Caco-2 (cell line): Measurements from ENCODE around the gene WDFY4. TPM values are rescaled to one million over a fixed set of nuclear protein-coding genes. Genes with fewer than 3 reads are reported as not detected.

Experiments used
- BruUV-seq: library from RNA; stranded (reverse); fragments of 400-500 nt; replicated peaks from 2 replicates; lab custom pipeline; 2021; lab: Mats Ljungman, UMichigan
- CTCF ChIA-PET: fragments of 300-600 bp; sonication (Branson Sonifier 250); formaldehyde crosslinking; loops from one replicate; lab custom pipeline; 2022; ENCODE audit warnings: antibody characterized with exemption; lab: Charles Lee
- POLR2A ChIA-PET: fragments of 300-600 bp; sonication (Branson Sonifier 250); formaldehyde crosslinking; loops from one replicate; lab custom pipeline; 2022; ENCODE audit warnings: antibody characterized with exemption; lab: Charles Lee
- DNase-seq, 2 experiments: peaks; one replicate each; pipeline versions ENCODE4 v3.0.0 to v3.0.0-alpha.2; 2020 to 2022
- H3K27me3 ChIP-seq: replicated peaks from 2 replicates; pipeline ENCODE4 v1.6.0; 2011; ENCODE audit warnings: low read length; ENCODE audit not compliant: control insufficient read depth, insufficient read depth
- H3K36me3 ChIP-seq: 2 replicates; pipeline ENCODE4 v1.5.1; 2011; ENCODE audit warnings: low read length; ENCODE audit not compliant: control insufficient read depth, insufficient read depth
- H3K4me1 ChIP-seq: fragments of 250-450 bp; sonication (Bioruptor Pico); 2 replicates; pipeline ENCODE4 v1.5.1; 2020; ENCODE audit warnings: mild to moderate bottlenecking
- H3K4me3 ChIP-seq: 2 replicates; pipeline ENCODE4 v1.5.1; 2011; ENCODE audit warnings: low read depth, mild to moderate bottlenecking, control low read depth, low read length
- H3K9me3 ChIP-seq: fragments of 250-450 bp; sonication (Bioruptor Pico); 2 replicates; pipeline ENCODE4 v1.5.1; 2020; ENCODE audit warnings: mild to moderate bottlenecking, moderate library complexity
- H3K27ac Mint-ChIP-seq: one replicate; pipeline ENCODE4 v1.8.0; 2022; ENCODE audit warnings: mixed read lengths; ENCODE audit not compliant: unreplicated experiment
- H3K27me3 Mint-ChIP-seq: one replicate; pipeline ENCODE4 v1.8.0; 2022; ENCODE audit warnings: mixed read lengths; ENCODE audit not compliant: insufficient read depth, unreplicated experiment
- H3K36me3 Mint-ChIP-seq: one replicate; pipeline ENCODE4 v1.8.0; 2022; ENCODE audit warnings: mild to moderate bottlenecking, mixed read lengths; ENCODE audit not compliant: insufficient read depth, unreplicated experiment
- H3K4me1 Mint-ChIP-seq: one replicate; pipeline ENCODE4 v1.8.0; 2022; ENCODE audit warnings: low read depth, mixed read lengths; ENCODE audit not compliant: unreplicated experiment
- H3K4me3 Mint-ChIP-seq: one replicate; pipeline ENCODE4 v1.8.0; 2022; ENCODE audit warnings: mild to moderate bottlenecking, moderate library complexity, mixed read lengths; ENCODE audit not compliant: unreplicated experiment
- H3K9me3 Mint-ChIP-seq: one replicate; pipeline ENCODE4 v1.8.0; 2022; ENCODE audit warnings: mixed read lengths; ENCODE audit not compliant: unreplicated experiment
- intact Hi-C: fragments of 100-400 bp; cut with micrococcal nuclease; formaldehyde crosslinking; loops from one replicate; pipeline ENCODE4 v1.10.0; 2022; ENCODE audit not compliant: unreplicated experiment
- total RNA-seq: library from RNA; stranded (reverse); gene quantifications from 2 replicates; pipeline ENCODE4 v1.2.3, GENCODE V29; 2022
- TF ChIP-seq, protein P1 (sequence below), 2 experiments: fragments of 200-600 bp in 1 of 2; IDR thresholded peaks; 1 replicate in 1 of 2; 2 replicates in 1 of 2; pipeline versions ENCODE4 v1.5.1 to v1.8.0; 2011 to 2022; ENCODE audit warnings: antibody characterized with exemption in 1 of 2, control low read depth in 1 of 2, inconsistent platforms in 1 of 2, low read depth in 1 of 2, low read length in 1 of 2, mild to moderate bottlenecking in 1 of 2, moderate library complexity in 1 of 2; ENCODE audit not compliant: insufficient read depth in 1 of 2, severe bottlenecking in 1 of 2, unreplicated experiment in 1 of 2

Gene WDFY4
- total RNA-seq, 1 experiment from 2014 or later: not detected

DNA sequence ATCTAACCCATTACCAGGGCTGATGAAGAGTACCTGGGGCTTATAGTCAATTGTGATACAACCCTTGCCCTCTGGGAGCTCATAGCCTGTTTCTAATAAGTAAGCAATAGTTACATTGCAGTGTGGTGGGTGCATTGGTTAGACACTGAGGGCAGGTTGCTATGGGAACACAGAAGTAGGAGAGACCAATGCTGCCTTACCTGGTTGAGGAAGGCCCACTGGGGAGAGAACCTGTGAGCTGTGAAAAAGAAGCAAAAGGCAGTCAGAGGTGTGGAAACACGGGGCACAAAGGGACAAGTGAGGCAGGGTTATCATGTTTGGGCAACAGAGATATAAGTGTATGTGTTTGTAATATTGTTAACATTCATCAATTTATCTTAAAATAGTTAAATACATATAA is 51.9 kb downstream of the WDFY4 start:
- H3K27ac Mint-ChIP-seq: no peak overlapping the region
- intact Hi-C loops: no loop called here

GRCh38 chr10:48737886-48738285 is 53.2 kb downstream of the WDFY4 start:
- Mint-ChIP-seq H3K36me3 (no peaks in the 10 kb centered on the region), H3K4me1 (no peaks in the 10 kb centered on the region), H3K4me3 (no peak overlapping the region), H3K27ac (no peak overlapping the region), H3K9me3 (no peaks in the 10 kb centered on the region), H3K27me3 (peaks cover 29% of the 10 kb centered on the region)
- Histone ChIP-seq H3K9me3 (no peaks in the 10 kb centered on the region), H3K4me3 (no peak overlapping the region), H3K27me3 (peaks cover 3% of the 10 kb centered on the region), H3K36me3 (no peaks in the 10 kb centered on the region), H3K4me1 (no peaks in the 10 kb centered on the region)
- intact Hi-C loops: no loop called here
- ChIA-PET POLR2A (no interaction called here), CTCF (no interaction called here)
- DNase-seq: no peak
- TF ChIP-seq, protein P1, sequence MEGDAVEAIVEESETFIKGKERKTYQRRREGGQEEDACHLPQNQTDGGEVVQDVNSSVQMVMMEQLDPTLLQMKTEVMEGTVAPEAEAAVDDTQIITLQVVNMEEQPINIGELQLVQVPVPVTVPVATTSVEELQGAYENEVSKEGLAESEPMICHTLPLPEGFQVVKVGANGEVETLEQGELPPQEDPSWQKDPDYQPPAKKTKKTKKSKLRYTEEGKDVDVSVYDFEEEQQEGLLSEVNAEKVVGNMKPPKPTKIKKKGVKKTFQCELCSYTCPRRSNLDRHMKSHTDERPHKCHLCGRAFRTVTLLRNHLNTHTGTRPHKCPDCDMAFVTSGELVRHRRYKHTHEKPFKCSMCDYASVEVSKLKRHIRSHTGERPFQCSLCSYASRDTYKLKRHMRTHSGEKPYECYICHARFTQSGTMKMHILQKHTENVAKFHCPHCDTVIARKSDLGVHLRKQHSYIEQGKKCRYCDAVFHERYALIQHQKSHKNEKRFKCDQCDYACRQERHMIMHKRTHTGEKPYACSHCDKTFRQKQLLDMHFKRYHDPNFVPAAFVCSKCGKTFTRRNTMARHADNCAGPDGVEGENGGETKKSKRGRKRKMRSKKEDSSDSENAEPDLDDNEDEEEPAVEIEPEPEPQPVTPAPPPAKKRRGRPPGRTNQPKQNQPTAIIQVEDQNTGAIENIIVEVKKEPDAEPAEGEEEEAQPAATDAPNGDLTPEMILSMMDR (IDR thresholded peaks at IDR 0.05; ENCODE audit: insufficient read depth in 1 of 2, low read depth in 1 of 2, low read length in 1 of 2, severe bottlenecking in 1 of 2, unreplicated experiment in 1 of 2): no peak
- BruUV-seq: no TSS peak

More for the DNA sequence above, 51.9 kb downstream of the WDFY4 start:
- H3K4me3 ChIP-seq: no peak overlapping the region
- ChIA-PET CTCF (no interaction called here), POLR2A (no interaction called here)
- no peaks in the 10 kb centered on the region for H3K9me3 ChIP-seq
- no peaks in the 10 kb centered on the region for H3K36me3 ChIP-seq
- Mint-ChIP-seq H3K4me1 (no peaks in the 10 kb centered on the region), H3K4me3 (no peak overlapping the region), H3K9me3 (no peaks in the 10 kb centered on the region), H3K36me3 (no peaks in the 10 kb centered on the region), H3K27me3 (peaks cover 24% of the 10 kb centered on the region)
- H3K4me1 ChIP-seq: no peaks in the 10 kb centered on the region
- TF ChIP-seq, protein P1 (IDR thresholded peaks at IDR 0.05; ENCODE audit: insufficient read depth in 1 of 2, low read depth in 1 of 2, low read length in 1 of 2, severe bottlenecking in 1 of 2, unreplicated experiment in 1 of 2): no peak
- BruUV-seq: no TSS peak
- peaks cover 3% of the 10 kb centered on the region; the same call in 1 of the 2 replicates for H3K27me3 ChIP-seq
- no peak for DNase-seq

- no peaks in the 10 kb centered on the region for H3K9me3 ChIP-seq
- Mint-ChIP-seq H3K4me3 (no peak overlapping the region), H3K4me1 (no peaks in the 10 kb centered on the region), H3K9me3 (no peaks in the 10 kb centered on the region), H3K36me3 (no peaks in the 10 kb centered on the region), H3K27me3 (peaks cover 30% of the 10 kb centered on the region), H3K27ac (no peak overlapping the region)
- no peaks in the 10 kb centered on the region for H3K4me1 ChIP-seq
- BruUV-seq: no TSS peak
- POLR2A ChIA-PET: no interaction called here
- TF ChIP-seq, protein P1 (IDR thresholded peaks at IDR 0.05; ENCODE audit: insufficient read depth in 1 of 2, low read depth in 1 of 2, low read length in 1 of 2, severe bottlenecking in 1 of 2, unreplicated experiment in 1 of 2): no peak
- intact Hi-C loops: no loop called here
- H3K36me3 ChIP-seq: no peaks in the 10 kb centered on the region
- peaks cover 3% of the 10 kb centered on the region for H3K27me3 ChIP-seq
- DNase-seq: no peak
- H3K4me3 ChIP-seq: no peak overlapping the region
- CTCF ChIA-PET: no interaction called here
Observed at GRCh38 chr10:48739170-48739569, 54.5 kb downstream of the WDFY4 start.
